ENCODE measurements around the gene KCNJ10. TPM values are rescaled to one million over a fixed set of nuclear protein-coding genes. Genes with fewer than 3 reads are reported as not detected.

KCNJ10 gene
- total RNA-seq, 1 donor from 2014 or later: 0.27 TPM

GRCh38 chr1:160115545-160116282 is 45.8 kb upstream of the KCNJ10 start, which contains the start of gene ATP1A2:
Gene ATP1A2 (plus strand): TSS chr1:160115759. CDS start chr1:160115862, 103 bp downstream.
- peak within 1 kb of the TSS; percentile 51 for H3K4me3 Mint-ChIP-seq (ENCODE audit: unreplicated experiment)
- Histone ChIP-seq H3K4me3 (ENCODE audit: insufficient read depth, low read depth, low read length) (no peak within 1 kb of the TSS), H3K9me3 (ENCODE audit: insufficient read depth, low read depth, low read length) (no peaks in the 10 kb centered on the region), H3K9ac (ENCODE audit: low read length) (no peak within 1 kb of the TSS), H3K36me3 (ENCODE audit: insufficient read depth, low read length) (no peaks in the 10 kb centered on the region), H3K27ac (ENCODE audit: low read depth, low read length) (no peak within 1 kb of the TSS), H3K79me2 (ENCODE audit: insufficient read depth, low read length) (no peaks in the 10 kb centered on the region), H2AFZ (ENCODE audit: low read depth, low read length) (no peak within 1 kb of the TSS), H4K20me1 (ENCODE audit: insufficient read depth, low read length) (no peaks in the 10 kb centered on the region), H3K4me2 (ENCODE audit: low read length) (no peak within 1 kb of the TSS), H3K4me1 (ENCODE audit: insufficient read depth, low read length) (peaks cover 2% of the 10 kb centered on the region), H3K27me3 (ENCODE audit: insufficient read depth, low read length) (peaks cover 24% of the 10 kb centered on the region)
- peaks cover 2% of the 10 kb centered on the region for H3K9me3 Mint-ChIP-seq (ENCODE audit: unreplicated experiment)
- TF ChIP-seq, protein P1, sequence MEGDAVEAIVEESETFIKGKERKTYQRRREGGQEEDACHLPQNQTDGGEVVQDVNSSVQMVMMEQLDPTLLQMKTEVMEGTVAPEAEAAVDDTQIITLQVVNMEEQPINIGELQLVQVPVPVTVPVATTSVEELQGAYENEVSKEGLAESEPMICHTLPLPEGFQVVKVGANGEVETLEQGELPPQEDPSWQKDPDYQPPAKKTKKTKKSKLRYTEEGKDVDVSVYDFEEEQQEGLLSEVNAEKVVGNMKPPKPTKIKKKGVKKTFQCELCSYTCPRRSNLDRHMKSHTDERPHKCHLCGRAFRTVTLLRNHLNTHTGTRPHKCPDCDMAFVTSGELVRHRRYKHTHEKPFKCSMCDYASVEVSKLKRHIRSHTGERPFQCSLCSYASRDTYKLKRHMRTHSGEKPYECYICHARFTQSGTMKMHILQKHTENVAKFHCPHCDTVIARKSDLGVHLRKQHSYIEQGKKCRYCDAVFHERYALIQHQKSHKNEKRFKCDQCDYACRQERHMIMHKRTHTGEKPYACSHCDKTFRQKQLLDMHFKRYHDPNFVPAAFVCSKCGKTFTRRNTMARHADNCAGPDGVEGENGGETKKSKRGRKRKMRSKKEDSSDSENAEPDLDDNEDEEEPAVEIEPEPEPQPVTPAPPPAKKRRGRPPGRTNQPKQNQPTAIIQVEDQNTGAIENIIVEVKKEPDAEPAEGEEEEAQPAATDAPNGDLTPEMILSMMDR (IDR thresholded peaks at IDR 0.05; ENCODE audit: insufficient read depth, low read depth, low read length): no peak
- TF ChIP-seq EZH2 (IDR thresholded peaks at IDR 0.05; ENCODE audit: insufficient read depth, low read length): peak; percentile 6
- FAIRE-seq: no peak
- DNase-seq (ENCODE audit: low read depth): no peak
- peaks cover 28% of the 10 kb centered on the region for H3K27me3 Mint-ChIP-seq (ENCODE audit: low read depth, unreplicated experiment)
- peaks cover 38% of the 10 kb centered on the region for H3K4me1 Mint-ChIP-seq (ENCODE audit: low read depth, unreplicated experiment)
- H3K27ac Mint-ChIP-seq (ENCODE audit: unreplicated experiment): peak within 1 kb of the TSS; percentile 78
- no peaks in the 10 kb centered on the region for H3K36me3 Mint-ChIP-seq (ENCODE audit: low read depth, unreplicated experiment)

DNA sequence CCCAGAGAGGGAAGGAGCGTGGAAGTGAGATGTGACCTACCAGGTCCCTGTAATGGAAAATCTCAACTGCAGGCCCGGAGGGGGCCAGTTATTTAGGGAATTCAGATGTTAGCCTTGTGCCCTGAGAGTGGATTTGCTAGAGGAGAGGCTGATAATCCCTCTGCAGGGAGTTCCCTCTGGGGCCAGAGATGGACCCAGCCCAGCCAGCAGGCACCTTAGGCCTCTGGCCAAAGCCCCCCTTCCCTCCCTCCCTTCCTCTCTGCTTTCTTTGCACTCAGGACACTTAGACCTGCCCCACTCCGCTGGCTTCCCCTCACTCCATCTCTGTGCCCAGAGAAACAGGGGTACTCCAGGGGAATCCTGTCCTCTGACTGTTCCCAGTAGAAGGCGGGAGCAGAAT is 44.1 kb upstream of the KCNJ10 start:
- DNase-seq (ENCODE audit: low read depth): no peak
- Histone ChIP-seq H4K20me1 (ENCODE audit: insufficient read depth, low read length) (no peaks in the 10 kb centered on the region), H3K36me3 (ENCODE audit: insufficient read depth, low read length) (no peaks in the 10 kb centered on the region), H3K27me3 (ENCODE audit: insufficient read depth, low read length) (peaks cover 29% of the 10 kb centered on the region), H3K27ac (ENCODE audit: low read depth, low read length) (no peak overlapping the region), H3K9me3 (ENCODE audit: insufficient read depth, low read depth, low read length) (no peaks in the 10 kb centered on the region), H3K9ac (ENCODE audit: low read length) (no peak overlapping the region), H2AFZ (ENCODE audit: low read depth, low read length) (no peak overlapping the region), H3K4me1 (ENCODE audit: insufficient read depth, low read length) (peaks cover 2% of the 10 kb centered on the region), H3K79me2 (ENCODE audit: insufficient read depth, low read length) (no peaks in the 10 kb centered on the region), H3K4me2 (ENCODE audit: low read length) (no peak overlapping the region), H3K4me3 (ENCODE audit: insufficient read depth, low read depth, low read length) (no peak overlapping the region)
- peaks cover 2% of the 10 kb centered on the region for H3K9me3 Mint-ChIP-seq (ENCODE audit: unreplicated experiment)
- no peak for TF ChIP-seq EZH2 (IDR thresholded peaks at IDR 0.05; ENCODE audit: insufficient read depth, low read length)
- TF ChIP-seq, protein P1 (IDR thresholded peaks at IDR 0.05; ENCODE audit: insufficient read depth, low read depth, low read length): no peak
- peak overlapping the region; percentile 24 for H3K4me3 Mint-ChIP-seq (ENCODE audit: unreplicated experiment)
- peaks cover 37% of the 10 kb centered on the region for H3K27me3 Mint-ChIP-seq (ENCODE audit: low read depth, unreplicated experiment)
- peaks cover 33% of the 10 kb centered on the region for H3K4me1 Mint-ChIP-seq (ENCODE audit: low read depth, unreplicated experiment)
- no peak overlapping the region for H3K27ac Mint-ChIP-seq (ENCODE audit: unreplicated experiment)
- H3K36me3 Mint-ChIP-seq (ENCODE audit: low read depth, unreplicated experiment): no peaks in the 10 kb centered on the region
- FAIRE-seq: no peak

GRCh38 chr1:160113407-160113806 is 43.4 kb upstream of the KCNJ10 start:
- Histone ChIP-seq H2AFZ (ENCODE audit: low read depth, low read length) (no peak overlapping the region), H3K9me3 (ENCODE audit: insufficient read depth, low read depth, low read length) (no peaks in the 10 kb centered on the region), H3K36me3 (ENCODE audit: insufficient read depth, low read length) (no peaks in the 10 kb centered on the region), H4K20me1 (ENCODE audit: insufficient read depth, low read length) (no peaks in the 10 kb centered on the region), H3K79me2 (ENCODE audit: insufficient read depth, low read length) (no peaks in the 10 kb centered on the region), H3K9ac (ENCODE audit: low read length) (no peak overlapping the region), H3K27ac (ENCODE audit: low read depth, low read length) (no peak overlapping the region), H3K27me3 (ENCODE audit: insufficient read depth, low read length) (peaks cover 29% of the 10 kb centered on the region), H3K4me1 (ENCODE audit: insufficient read depth, low read length) (peaks cover 2% of the 10 kb centered on the region), H3K4me2 (ENCODE audit: low read length) (no peak overlapping the region), H3K4me3 (ENCODE audit: insufficient read depth, low read depth, low read length) (no peak overlapping the region)
- no peak for FAIRE-seq
- Mint-ChIP-seq H3K4me3 (ENCODE audit: unreplicated experiment) (no peak overlapping the region), H3K27me3 (ENCODE audit: low read depth, unreplicated experiment) (peaks cover 39% of the 10 kb centered on the region), H3K27ac (ENCODE audit: unreplicated experiment) (no peak overlapping the region), H3K4me1 (ENCODE audit: low read depth, unreplicated experiment) (peaks cover 33% of the 10 kb centered on the region), H3K9me3 (ENCODE audit: unreplicated experiment) (peaks cover 2% of the 10 kb centered on the region), H3K36me3 (ENCODE audit: low read depth, unreplicated experiment) (no peaks in the 10 kb centered on the region)
- no peak for DNase-seq (ENCODE audit: low read depth)
- TF ChIP-seq EZH2 (IDR thresholded peaks at IDR 0.05; ENCODE audit: insufficient read depth, low read length): no peak

Measured in astrocyte (in vitro differentiated cells and primary cell).